Activated T-helper 1 cell treated with Interleukin-2 at 50 U/mL for 16 hours (primary cell): ENCODE data around the gene CCDC71L.
A peak's percentile ranks its signal among the peaks of the same experiment; 100 is the strongest.
"Not testable (repeated sequence)": the region's sequence is repeated elsewhere in the genome, so short reads cannot be mapped to it uniquely, and the experiment has no call there.

Experiments
- DNase-seq: peaks from one replicate; pipeline ENCODE4 v3.0.0-alpha.2; 2020; ENCODE audit warnings: low read depth

The CCDC71L gene

GRCh38 chr7:106660862-106661720 lies at the start of gene CCDC71L:
Gene CCDC71L (minus strand): TSS chr7:106661158. CDS start chr7:106660896, 262 bp downstream.
- DNase-seq = peak; percentile 82

GRCh38 chr7:106709604-106710003 lies 48.6 kb upstream of the CCDC71L start:
- not testable (repeated sequence) for DNase-seq

GRCh38 chr7:106704000-106704840 lies 43.3 kb upstream of the CCDC71L start:
- DNase-seq = no peak

GRCh38 chr7:106693677-106694353 lies 32.9 kb upstream of the CCDC71L start:
- no peak for DNase-seq

- no peak for DNase-seq
These were observed 31.6 kb upstream of the CCDC71L start for GRCh38 chr7:106692450-106693051.

- not testable (repeated sequence) for DNase-seq
These were observed 27.2 kb upstream of the CCDC71L start for GRCh38 chr7:106688161-106688560.

GRCh38 chr7:106683941-106684340 lies 23.0 kb upstream of the CCDC71L start:
- no peak for DNase-seq

GRCh38 chr7:106681815-106682495 lies 21.0 kb upstream of the CCDC71L start:
- DNase-seq = no peak

- no peak for DNase-seq
These were observed 18.4 kb upstream of the CCDC71L start for GRCh38 chr7:106679153-106679931.

- no peak for DNase-seq
These were observed 17.8 kb upstream of the CCDC71L start for GRCh38 chr7:106678795-106679152.

GRCh38 chr7:106676506-106676905 lies 15.5 kb upstream of the CCDC71L start:
- not testable (repeated sequence) for DNase-seq

- not testable (repeated sequence) for DNase-seq
These were observed 12.7 kb upstream of the CCDC71L start for GRCh38 chr7:106673688-106674087.

GRCh38 chr7:106671930-106672329 lies 11.0 kb upstream of the CCDC71L start:
- DNase-seq = not testable (repeated sequence)

- no peak for DNase-seq
These were observed 10.2 kb upstream of the CCDC71L start for GRCh38 chr7:106671160-106671559.

- DNase-seq = no peak
These were observed 8.0 kb upstream of the CCDC71L start for GRCh38 chr7:106668861-106669524.

- DNase-seq = no peak
These were observed 5.4 kb upstream of the CCDC71L start for GRCh38 chr7:106666353-106666752.

GRCh38 chr7:106664343-106664742 lies 3.4 kb upstream of the CCDC71L start:
- no peak for DNase-seq

GRCh38 chr7:106659963-106660861 lies 746 bp downstream of the CCDC71L start:
- peak; percentile 66 for DNase-seq
